H9 (cell line): ENCODE results near the gene UBE3B. TPM values are rescaled to one million over a fixed set of nuclear protein-coding genes. Genes with fewer than 3 reads are reported as not detected.

ENCODE experiments used
- DNase-seq: peaks from one replicate; pipeline ENCODE4 v3.0.0-alpha.2; 2017
- H2AFZ ChIP-seq: one replicate; pipeline ENCODE4 v1.6.1; 2013; ENCODE audit warnings: mild to moderate bottlenecking, low read length, control low read depth, moderate library complexity
- H2AK5ac ChIP-seq: 2 replicates; pipeline ENCODE4 v1.6.1; 2013; ENCODE audit warnings: low read length, control low read depth, mixed read lengths; ENCODE audit not compliant: insufficient read length
- H2BK120ac ChIP-seq: one replicate; pipeline ENCODE4 v1.6.1; 2013; ENCODE audit warnings: low read depth, mild to moderate bottlenecking, low read length, control low read depth, inconsistent platforms; ENCODE audit not compliant: poor library complexity, severe bottlenecking
- H2BK12ac ChIP-seq: 2 replicates; pipeline ENCODE4 v1.6.1; 2013; ENCODE audit warnings: low read length, control low read depth, mixed read lengths, low read depth; ENCODE audit not compliant: insufficient read length
- H2BK15ac ChIP-seq: 2 replicates; pipeline ENCODE4 v1.6.1; 2013; ENCODE audit warnings: low read depth, low read length, control low read depth
- H2BK20ac ChIP-seq: one replicate; pipeline ENCODE4 v1.6.1; 2013; ENCODE audit warnings: low read depth, mild to moderate bottlenecking, low read length, control low read depth, inconsistent platforms; ENCODE audit not compliant: poor library complexity, severe bottlenecking
- H2BK5ac ChIP-seq: 2 replicates; pipeline ENCODE4 v1.6.1; 2013; ENCODE audit warnings: low read length, control low read depth, mixed read lengths; ENCODE audit not compliant: insufficient read length
- H3K14ac ChIP-seq: 2 replicates; pipeline ENCODE4 v1.6.1; 2013; ENCODE audit warnings: low read length, control low read depth; ENCODE audit not compliant: insufficient read depth
- H3K18ac ChIP-seq: 2 replicates; pipeline ENCODE4 v1.6.1; 2013; ENCODE audit warnings: low read depth, mild to moderate bottlenecking, mixed read lengths, low read length, control low read depth; ENCODE audit not compliant: insufficient read length
- H3K23ac ChIP-seq: 2 replicates; pipeline ENCODE4 v1.6.1; 2013; ENCODE audit warnings: low read length, control low read depth, mixed read lengths, low read depth; ENCODE audit not compliant: insufficient read length
- H3K23me2 ChIP-seq: 2 replicates; pipeline ENCODE4 v1.6.1; 2013; ENCODE audit warnings: low read depth, mild to moderate bottlenecking, mixed read lengths, low read length, control low read depth; ENCODE audit not compliant: insufficient read length, poor library complexity, severe bottlenecking
- H3K27ac ChIP-seq: 2 replicates; pipeline ENCODE4 v1.5.1; 2013; ENCODE audit warnings: low read length, control low read depth, mixed read lengths, low read depth; ENCODE audit not compliant: insufficient read length
- H3K27me3 ChIP-seq: 2 replicates; pipeline ENCODE4 v1.6.1; 2013; ENCODE audit warnings: low read length, control low read depth, inconsistent platforms; ENCODE audit not compliant: insufficient read depth
- H3K4ac ChIP-seq: 2 replicates; pipeline ENCODE4 v1.6.1; 2013; ENCODE audit warnings: low read depth, mild to moderate bottlenecking, control low read depth, inconsistent platforms, low read length, moderate library complexity
- H3K4me1 ChIP-seq: 2 replicates; pipeline ENCODE4 v1.6.1; 2013; ENCODE audit warnings: low read length, control low read depth, inconsistent platforms; ENCODE audit not compliant: insufficient read depth
- H3K4me2 ChIP-seq: 2 replicates; pipeline ENCODE4 v1.6.1; 2013; ENCODE audit warnings: low read length, control low read depth, mixed read lengths; ENCODE audit not compliant: insufficient read length, insufficient read depth
- H3K56ac ChIP-seq: 2 replicates; pipeline ENCODE4 v1.6.1; 2013; ENCODE audit warnings: low read depth, mild to moderate bottlenecking, mixed read lengths, low read length, control low read depth; ENCODE audit not compliant: insufficient read length
- H3K79me1 ChIP-seq: 2 replicates; pipeline ENCODE4 v1.6.1; 2013; ENCODE audit warnings: low read depth, mild to moderate bottlenecking, moderate library complexity, low read length, control low read depth, inconsistent platforms; ENCODE audit not compliant: insufficient read depth, poor library complexity, severe bottlenecking
- H3K79me2 ChIP-seq: 2 replicates; pipeline ENCODE4 v1.6.1; 2013; ENCODE audit warnings: low read length, control low read depth, inconsistent platforms; ENCODE audit not compliant: insufficient read depth
- H3K9ac ChIP-seq: 2 replicates; pipeline ENCODE4 v1.6.1; 2013; ENCODE audit warnings: low read length, control low read depth, mixed read lengths; ENCODE audit not compliant: insufficient read length; ENCODE audit errors: extremely low read depth
- H3K9me3 ChIP-seq: one replicate; pipeline ENCODE4 v1.6.1; 2013; ENCODE audit warnings: low read depth, low read length, inconsistent platforms; ENCODE audit not compliant: control insufficient read depth
- H3T11ph ChIP-seq: one replicate; pipeline ENCODE4 v1.6.1; 2013; ENCODE audit warnings: mild to moderate bottlenecking, low read length, control low read depth, inconsistent platforms
- H4K20me1 ChIP-seq: one replicate; pipeline ENCODE4 v1.6.1; 2013; ENCODE audit not compliant: control insufficient read depth, insufficient read length, insufficient read depth
- H4K5ac ChIP-seq: 2 replicates; pipeline ENCODE4 v1.6.1; 2013; ENCODE audit warnings: low read depth, mild to moderate bottlenecking, mixed read lengths, low read length, control low read depth; ENCODE audit not compliant: insufficient read length
- H4K8ac ChIP-seq: replicated peaks from 2 replicates; pipeline ENCODE4 v1.6.1; 2013; ENCODE audit warnings: low read length, control low read depth, mixed read lengths, low read depth; ENCODE audit not compliant: insufficient read length
- H4K91ac ChIP-seq: 2 replicates; pipeline ENCODE4 v1.6.1; 2013; ENCODE audit warnings: low read depth, mild to moderate bottlenecking, moderate library complexity, mixed read lengths, low read length, control low read depth; ENCODE audit not compliant: insufficient read length
- H3K27ac Mint-ChIP-seq, 3 experiments: 2 replicates in 2 of 3; 3 replicates in 1 of 3; pipeline ENCODE4 v1.8.0; 2020 to 2021; ENCODE audit warnings: mixed read lengths in 3 of 3, mild to moderate bottlenecking in 1 of 3, moderate library complexity in 1 of 3
- H3K27me3 Mint-ChIP-seq: 2 replicates; pipeline ENCODE4 v1.8.0; 2021; ENCODE audit warnings: low read depth, mild to moderate bottlenecking, moderate library complexity, mixed read lengths
- H3K36me3 Mint-ChIP-seq, 3 experiments: 2 replicates in 2 of 3; 3 replicates in 1 of 3; pipeline ENCODE4 v1.8.0; 2020 to 2021; ENCODE audit warnings: low read depth in 3 of 3, mixed read lengths in 3 of 3; ENCODE audit not compliant: insufficient read depth in 1 of 3
- H3K4me1 Mint-ChIP-seq, 2 experiments: 2 replicates each; pipeline ENCODE4 v1.8.0; 2020; ENCODE audit warnings: mixed read lengths in 2 of 2
- H3K4me3 Mint-ChIP-seq, 2 experiments: 2 replicates in 1 of 2; 3 replicates in 1 of 2; pipeline ENCODE4 v1.8.0; 2020 to 2021; ENCODE audit warnings: mild to moderate bottlenecking in 2 of 2, mixed read lengths in 2 of 2, moderate library complexity in 1 of 2
- H3K9me3 Mint-ChIP-seq, 2 experiments: 2 replicates in 1 of 2; 3 replicates in 1 of 2; pipeline ENCODE4 v1.8.0; 2020; ENCODE audit warnings: mild to moderate bottlenecking in 2 of 2, mixed read lengths in 2 of 2, moderate library complexity in 1 of 2
- WGBS: extraction: QIAGEN DNeasy Blood & Tissue Kit; methylation state at CpG from one replicate; pipeline ENCODE4 v1.1.7; 2013; ENCODE audit warnings: missing lambda C conversion rate, low lambda C conversion rate, mixed read lengths; ENCODE audit not compliant: insufficient read length; ENCODE audit errors: extremely low coverage; 5-methylcytosine and 5-hydroxymethylcytosine counted together
- total RNA-seq: library from RNA; stranded (reverse); gene quantifications from 2 replicates; pipeline ENCODE4 v1.2.1, GENCODE V29; 2021
- TF ChIP-seq, protein P1 (sequence below): fragments of 200-600 bp; sonication (generic); conservative IDR thresholded peaks from 3 replicates; pipeline ENCODE4 v1.8.0; 2021; ENCODE audit warnings: antibody characterized with exemption, mild to moderate bottlenecking

The UBE3B gene
- total RNA-seq, 1 experiment from 2014 or later, result 24.2 TPM

DNA sequence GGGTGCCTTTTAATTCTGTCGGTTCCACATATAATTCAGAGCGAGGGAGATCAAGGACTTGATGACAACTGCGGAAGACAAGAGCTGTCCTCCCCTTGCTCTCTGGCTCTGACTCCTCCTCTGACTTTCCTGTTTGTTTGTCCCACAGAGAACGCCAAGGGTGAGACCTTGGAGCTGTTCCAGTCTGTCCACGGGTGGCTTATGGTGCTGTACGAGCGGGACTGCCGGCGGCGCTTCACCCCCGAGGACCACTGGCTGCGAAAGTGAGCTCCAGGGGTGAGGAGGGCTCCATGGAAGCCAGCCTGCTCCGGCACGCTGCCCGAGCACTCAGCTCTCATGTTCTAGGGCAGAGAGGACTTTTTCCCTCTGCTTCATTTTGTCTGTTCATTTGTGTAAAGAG lies 32.8 kb downstream of the UBE3B start:
- Histone ChIP-seq H2BK5ac (no peak overlapping the region), H3K27me3 (no peaks in the 10 kb centered on the region), H3K27ac (no peak overlapping the region), H4K5ac (no peak overlapping the region), H2BK120ac (no peak overlapping the region), H3K18ac (no peak overlapping the region), H3K9ac (no peak overlapping the region), H4K20me1 (no peaks in the 10 kb centered on the region), H3T11ph (no peak overlapping the region), H3K56ac (no peak overlapping the region), H3K23me2 (no peaks in the 10 kb centered on the region), H3K4me1 (no peaks in the 10 kb centered on the region), H3K14ac (no peak overlapping the region), H3K79me1 (no peaks in the 10 kb centered on the region), H4K8ac (no peak overlapping the region), H3K4me2 (no peak overlapping the region), H3K23ac (no peak overlapping the region), H2BK20ac (no peak overlapping the region), H2BK12ac (no peak overlapping the region), H2AFZ (no peak overlapping the region), H3K79me2 (no peaks in the 10 kb centered on the region), H2BK15ac (no peak overlapping the region), H3K4ac (no peak overlapping the region), H2AK5ac (no peak overlapping the region), H4K91ac (no peak overlapping the region), H3K9me3 (no peaks in the 10 kb centered on the region)
- Mint-ChIP-seq H3K4me1 (no peaks in the 10 kb centered on the region), H3K9me3 (no peaks in the 10 kb centered on the region), H3K4me3 (no peak overlapping the region), H3K27me3 (no peaks in the 10 kb centered on the region), H3K36me3 (peaks cover 5 to 51% (median 41%) of the 10 kb centered on the region in 3 experiments; a peak in 5 of 7 replicates), H3K27ac (no peak overlapping the region)
- WGBS, result no CpG with 5 or more reads among the region's 15 CpGs
- no peak for DNase-seq
- TF ChIP-seq, protein P1, sequence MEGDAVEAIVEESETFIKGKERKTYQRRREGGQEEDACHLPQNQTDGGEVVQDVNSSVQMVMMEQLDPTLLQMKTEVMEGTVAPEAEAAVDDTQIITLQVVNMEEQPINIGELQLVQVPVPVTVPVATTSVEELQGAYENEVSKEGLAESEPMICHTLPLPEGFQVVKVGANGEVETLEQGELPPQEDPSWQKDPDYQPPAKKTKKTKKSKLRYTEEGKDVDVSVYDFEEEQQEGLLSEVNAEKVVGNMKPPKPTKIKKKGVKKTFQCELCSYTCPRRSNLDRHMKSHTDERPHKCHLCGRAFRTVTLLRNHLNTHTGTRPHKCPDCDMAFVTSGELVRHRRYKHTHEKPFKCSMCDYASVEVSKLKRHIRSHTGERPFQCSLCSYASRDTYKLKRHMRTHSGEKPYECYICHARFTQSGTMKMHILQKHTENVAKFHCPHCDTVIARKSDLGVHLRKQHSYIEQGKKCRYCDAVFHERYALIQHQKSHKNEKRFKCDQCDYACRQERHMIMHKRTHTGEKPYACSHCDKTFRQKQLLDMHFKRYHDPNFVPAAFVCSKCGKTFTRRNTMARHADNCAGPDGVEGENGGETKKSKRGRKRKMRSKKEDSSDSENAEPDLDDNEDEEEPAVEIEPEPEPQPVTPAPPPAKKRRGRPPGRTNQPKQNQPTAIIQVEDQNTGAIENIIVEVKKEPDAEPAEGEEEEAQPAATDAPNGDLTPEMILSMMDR, result no peak
